CD4-positive, CD25-positive, alpha-beta regulatory T cell (primary cell): ENCODE results near the gene SLC25A21. TPM values are rescaled to one million over a fixed set of nuclear protein-coding genes. Genes with fewer than 3 reads are reported as not detected.
"Not testable (repeated sequence)": the region's sequence is repeated elsewhere in the genome, so short reads cannot be mapped to it uniquely, and the experiment has no call there.

ENCODE experiments used
- ATAC-seq, 2 donors: fragments of 150-1000 bp; cut with Tn5 transposase; one replicate each; pipeline ENCODE4 v1.10.0; 2021; ENCODE audit warnings: low read depth in 2 of 2, moderate number of reproducible peaks in 2 of 2, moderate library complexity in 1 of 2
- DNase-seq, 3 donors: peaks; one replicate each; pipeline versions ENCODE4 v3.0.0 to v3.0.0-alpha.2; 2012 to 2022; ENCODE audit warnings: mixed read lengths in 1 of 3
- H3K27ac ChIP-seq: one replicate; pipeline ENCODE4 v1.7.0; 2013; ENCODE audit warnings: mild to moderate bottlenecking, low read length; ENCODE audit not compliant: insufficient read depth, poor library complexity, severe bottlenecking
- H3K27me3 ChIP-seq: one replicate; pipeline ENCODE4 v1.7.0; 2013; ENCODE audit warnings: low read length; ENCODE audit not compliant: control insufficient read depth, insufficient read depth
- H3K36me3 ChIP-seq: one replicate; pipeline ENCODE4 v1.7.0; 2013; ENCODE audit warnings: mild to moderate bottlenecking, low read length, moderate library complexity; ENCODE audit not compliant: control insufficient read depth, insufficient read depth
- H3K4me1 ChIP-seq: 2 replicates; pipeline ENCODE4 v1.7.0; 2013; ENCODE audit warnings: mild to moderate bottlenecking, low read length; ENCODE audit not compliant: insufficient read depth, control insufficient read depth, poor library complexity, severe bottlenecking
- H3K4me3 ChIP-seq: one replicate; pipeline ENCODE4 v1.7.0; 2013; ENCODE audit warnings: low read depth, mild to moderate bottlenecking, low read length, moderate library complexity
- H3K9me3 ChIP-seq, 2 experiments: 1 replicate in 1 of 2; 2 replicates in 1 of 2; pipeline ENCODE4 v1.7.0; 2013; ENCODE audit warnings: low read length in 2 of 2, mild to moderate bottlenecking in 1 of 2, moderate library complexity in 1 of 2; ENCODE audit not compliant: control insufficient read depth in 2 of 2
- H3K27ac Mint-ChIP-seq, 3 donors: one replicate each; pipeline ENCODE4 v1.8.0; 2020 to 2022; ENCODE audit warnings: mild to moderate bottlenecking in 3 of 3, mixed read lengths in 3 of 3, moderate library complexity in 2 of 3
- H3K27me3 Mint-ChIP-seq: one replicate; pipeline ENCODE4 v1.8.0; 2022; ENCODE audit warnings: mild to moderate bottlenecking, mixed read lengths
- H3K36me3 Mint-ChIP-seq: one replicate; pipeline ENCODE4 v1.8.0; 2020; ENCODE audit warnings: mixed read lengths
- H3K4me1 Mint-ChIP-seq, 4 donors: one replicate each; pipeline ENCODE4 v1.8.0; 2020 to 2022; ENCODE audit warnings: mixed read lengths in 4 of 4, mild to moderate bottlenecking in 1 of 4
- H3K4me3 Mint-ChIP-seq, 4 donors: one replicate each; pipeline ENCODE4 v1.8.0; 2020 to 2022; ENCODE audit warnings: mild to moderate bottlenecking in 4 of 4, mixed read lengths in 4 of 4, moderate library complexity in 3 of 4
- H3K9me3 Mint-ChIP-seq, 7 donors: one replicate each; pipeline ENCODE4 v1.8.0; 2020 to 2022; ENCODE audit warnings: mixed read lengths in 7 of 7, mild to moderate bottlenecking in 3 of 7, moderate library complexity in 2 of 7
- polyA plus RNA-seq, 4 donors: library from polyadenylated mRNA; unstranded; fragments of 300-500 nt; fragmentation: Illumina TruSeq; gene quantifications; one replicate each; pipeline ENCODE4 v1.2.3, GENCODE V29; 2021
- total RNA-seq: library from RNA; stranded (reverse); gene quantifications from one replicate; pipeline ENCODE4 v1.2.3, GENCODE V29; 2022

Gene SLC25A21
- total and polyA plus RNA-seq, 5 donors from 2014 or later, result not detected

DNA sequence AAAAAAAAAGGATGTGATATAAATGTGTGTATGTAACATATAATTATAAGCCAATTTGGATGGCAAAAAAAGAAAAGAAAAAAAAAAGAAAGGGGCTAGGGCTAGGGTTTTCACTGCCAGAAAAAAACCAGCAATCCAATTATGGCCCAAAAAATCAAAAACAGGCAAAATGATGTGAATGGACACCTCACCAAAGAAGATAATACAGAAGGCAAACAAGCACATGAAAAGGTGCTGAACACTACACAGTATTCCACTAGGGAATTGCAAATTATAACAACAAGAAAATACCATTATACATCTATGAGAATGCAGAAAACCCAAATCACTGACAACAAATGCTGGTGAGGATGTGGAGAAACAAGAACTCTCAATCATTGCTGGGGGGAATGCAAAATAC, 13.3 kb upstream of the SLC25A21 start:
- Mint-ChIP-seq H3K27ac (no peak overlapping the region), H3K4me1 (no peaks in the 10 kb centered on the region), H3K9me3 (peaks cover 0 to 20% (median 3%) of the 10 kb centered on the region in 7 donors), H3K4me3 (no peak overlapping the region), H3K27me3 (no peaks in the 10 kb centered on the region), H3K36me3 (no peaks in the 10 kb centered on the region)
- ATAC-seq (no peak), DNase-seq (no peak)
- Histone ChIP-seq H3K4me1 (no peaks in the 10 kb centered on the region), H3K36me3 (no peaks in the 10 kb centered on the region), H3K9me3 (no peaks in the 10 kb centered on the region), H3K27ac (no peak overlapping the region), H3K4me3 (no peak overlapping the region), H3K27me3 (no peaks in the 10 kb centered on the region)

DNA sequence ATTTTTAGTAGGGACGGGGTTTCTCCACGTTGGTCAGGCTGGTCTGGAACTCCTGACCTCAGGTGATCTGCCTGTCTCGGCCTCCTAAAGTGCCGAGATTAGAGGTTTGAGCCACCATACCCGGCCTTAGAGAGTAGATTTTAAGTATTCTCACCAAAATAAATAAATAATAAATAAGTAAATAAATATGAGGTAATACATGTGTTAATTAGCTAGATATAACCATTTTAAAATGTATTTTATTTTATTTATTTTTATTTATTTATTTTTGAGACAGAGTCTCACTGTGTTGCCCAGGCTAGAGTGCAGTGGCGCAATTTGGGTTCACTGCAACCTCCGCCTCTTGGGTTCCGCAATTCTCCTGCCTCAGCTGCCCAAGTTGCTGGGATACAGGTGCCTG, 12.1 kb upstream of the SLC25A21 start:
- not testable (repeated sequence) for H3K27me3 Mint-ChIP-seq, H3K36me3 Mint-ChIP-seq, H3K4me1 Mint-ChIP-seq, H3K27me3 ChIP-seq, DNase-seq, H3K4me3 ChIP-seq, H3K27ac ChIP-seq, H3K9me3 ChIP-seq, H3K4me1 ChIP-seq, H3K4me3 Mint-ChIP-seq, ATAC-seq, H3K27ac Mint-ChIP-seq, H3K36me3 ChIP-seq
- H3K9me3 Mint-ChIP-seq, result peaks cover 3 to 17% (median 3%) of the 10 kb centered on the region in 7 donors

GRCh38 chr14:37181441-37181840, 9.0 kb upstream of the SLC25A21 start:
- Mint-ChIP-seq H3K4me3 (no peak overlapping the region), H3K9me3 (peaks cover 3 to 10% (median 5%) of the 10 kb centered on the region in 7 donors), H3K4me1 (no peaks in the 10 kb centered on the region), H3K36me3 (no peaks in the 10 kb centered on the region), H3K27me3 (no peaks in the 10 kb centered on the region), H3K27ac (no peak overlapping the region)
- Histone ChIP-seq H3K27ac (no peak overlapping the region), H3K9me3 (no peaks in the 10 kb centered on the region), H3K27me3 (no peaks in the 10 kb centered on the region), H3K4me3 (no peak overlapping the region), H3K36me3 (no peaks in the 10 kb centered on the region), H3K4me1 (no peaks in the 10 kb centered on the region)
- DNase-seq, result no peak
- ATAC-seq, result no peak

DNA sequence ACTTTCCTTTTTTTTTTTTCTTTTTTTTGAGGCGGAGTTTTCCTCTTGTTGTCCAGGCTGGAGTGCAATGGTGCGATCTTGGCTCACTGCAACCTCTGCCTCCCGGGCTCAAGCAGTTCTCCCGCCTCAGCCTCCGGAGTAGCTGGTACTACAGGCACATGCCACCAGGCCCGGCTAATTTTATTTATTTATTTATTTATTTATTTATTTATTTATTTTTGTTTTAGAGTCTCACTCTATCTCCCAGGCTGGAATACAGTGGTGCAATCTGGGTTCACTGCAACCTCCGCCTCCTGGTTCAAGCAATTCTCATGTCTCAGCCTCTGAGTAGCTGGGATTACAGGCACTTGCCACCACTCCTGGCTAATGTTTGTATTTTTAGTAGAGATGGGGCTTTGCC, 8.5 kb upstream of the SLC25A21 start:
- H3K9me3 Mint-ChIP-seq, result peaks cover 3 to 10% (median 5%) of the 10 kb centered on the region in 7 donors
- DNase-seq, H3K9me3 ChIP-seq, H3K4me3 Mint-ChIP-seq, H3K27ac ChIP-seq, H3K27ac Mint-ChIP-seq, H3K4me1 Mint-ChIP-seq, H3K27me3 Mint-ChIP-seq, H3K4me1 ChIP-seq, H3K36me3 ChIP-seq, ATAC-seq, H3K27me3 ChIP-seq, H3K36me3 Mint-ChIP-seq, H3K4me3 ChIP-seq: not testable (repeated sequence)

GRCh38 chr14:37179896-37180502, 7.6 kb upstream of the SLC25A21 start:
- Mint-ChIP-seq H3K27ac (no peak overlapping the region), H3K9me3 (peaks cover 3 to 10% (median 5%) of the 10 kb centered on the region in 7 donors), H3K4me1 (no peaks in the 10 kb centered on the region), H3K36me3 (no peaks in the 10 kb centered on the region), H3K27me3 (no peaks in the 10 kb centered on the region), H3K4me3 (no peak overlapping the region)
- Histone ChIP-seq H3K4me3 (no peak overlapping the region), H3K27me3 (no peaks in the 10 kb centered on the region), H3K4me1 (no peaks in the 10 kb centered on the region), H3K9me3 (no peaks in the 10 kb centered on the region), H3K36me3 (no peaks in the 10 kb centered on the region), H3K27ac (no peak overlapping the region)
- DNase-seq (no peak), ATAC-seq (no peak)

- Histone ChIP-seq H3K36me3 (no peaks in the 10 kb centered on the region), H3K27ac (no peak overlapping the region), H3K9me3 (no peaks in the 10 kb centered on the region), H3K27me3 (peaks cover 4% of the 10 kb centered on the region), H3K4me1 (no peaks in the 10 kb centered on the region), H3K4me3 (no peak overlapping the region)
- no peak for ATAC-seq
- Mint-ChIP-seq H3K4me1 (peaks cover 0 to 2% (median 0%) of the 10 kb centered on the region in 4 donors), H3K27ac (no peak overlapping the region), H3K4me3 (no peak overlapping the region), H3K36me3 (no peaks in the 10 kb centered on the region), H3K27me3 (peaks cover 17% of the 10 kb centered on the region), H3K9me3 (peaks cover 0 to 9% (median 3%) of the 10 kb centered on the region in 7 donors)
- DNase-seq, result no peak
These were observed 669 bp upstream of the SLC25A21 start for GRCh38 chr14:37172936-37173614.

- Histone ChIP-seq H3K9me3 (no peaks in the 10 kb centered on the region), H3K27ac (no peak overlapping the region), H3K36me3 (no peaks in the 10 kb centered on the region), H3K4me3 (no peak overlapping the region), H3K27me3 (peaks cover 4% of the 10 kb centered on the region), H3K4me1 (no peaks in the 10 kb centered on the region)
- H3K9me3 Mint-ChIP-seq, result peaks cover 0 to 6% (median 2%) of the 10 kb centered on the region in 7 donors
- DNase-seq (no peak), ATAC-seq (no peak)
- no peaks in the 10 kb centered on the region for H3K36me3 Mint-ChIP-seq
- H3K4me1 Mint-ChIP-seq, result peaks cover 0 to 2% (median 0%) of the 10 kb centered on the region in 4 donors
- peaks cover 17% of the 10 kb centered on the region for H3K27me3 Mint-ChIP-seq
- no peak overlapping the region for H3K27ac Mint-ChIP-seq
- H3K4me3 Mint-ChIP-seq, result no peak overlapping the region
These were observed 755 bp downstream of the SLC25A21 start for GRCh38 chr14:37171678-37172023.

GRCh38 chr14:37170993-37171392, 1.4 kb downstream of the SLC25A21 start:
- Mint-ChIP-seq H3K36me3 (no peaks in the 10 kb centered on the region), H3K4me1 (peaks cover 0 to 2% (median 0%) of the 10 kb centered on the region in 4 donors), H3K4me3 (no peak overlapping the region), H3K27me3 (peaks cover 17% of the 10 kb centered on the region), H3K9me3 (peaks cover 0 to 6% (median 2%) of the 10 kb centered on the region in 7 donors), H3K27ac (no peak overlapping the region)
- Histone ChIP-seq H3K9me3 (no peaks in the 10 kb centered on the region), H3K36me3 (no peaks in the 10 kb centered on the region), H3K27me3 (peaks cover 4% of the 10 kb centered on the region), H3K27ac (no peak overlapping the region), H3K4me1 (no peaks in the 10 kb centered on the region), H3K4me3 (no peak overlapping the region)
- ATAC-seq (no peak), DNase-seq (no peak)
